Fibroblast of the aortic adventitia (primary cell): ENCODE results near the gene STAB2. TPM values are rescaled to one million over a fixed set of nuclear protein-coding genes. Genes with fewer than 3 reads are reported as not detected.

Experiments
- DNase-seq: peaks from one replicate; pipeline ENCODE4 v3.0.0-alpha.2; 2010; ENCODE audit warnings: low read depth
- H3K4me3 ChIP-seq: 2 replicates; pipeline ENCODE4 v1.5.1; 2011; ENCODE audit warnings: low read depth, mild to moderate bottlenecking, control low read depth, low read length, moderate library complexity
- CTCF ChIP-seq: IDR thresholded peaks from 2 replicates; pipeline ENCODE4 v1.5.1; 2011; ENCODE audit warnings: mild to moderate bottlenecking, low read length, control low read depth, inconsistent platforms; ENCODE audit not compliant: insufficient read depth
- total RNA-seq: library from RNA; depleted of rRNA; stranded (reverse); fragments of >200 nt; gene quantifications from 2 replicates; pipeline ENCODE4 v1.2.3, GENCODE V29; 2012; ENCODE audit warnings: low replicate concordance

STAB2 gene
- total RNA-seq, 1 donor = not detected

- H3K4me3 ChIP-seq = no peak overlapping the region
- DNase-seq = peak; percentile 78
- TF ChIP-seq CTCF = peak; percentile 90
Observed at GRCh38 chr12:103548622-103549601, 38.2 kb upstream of the STAB2 start.

DNA sequence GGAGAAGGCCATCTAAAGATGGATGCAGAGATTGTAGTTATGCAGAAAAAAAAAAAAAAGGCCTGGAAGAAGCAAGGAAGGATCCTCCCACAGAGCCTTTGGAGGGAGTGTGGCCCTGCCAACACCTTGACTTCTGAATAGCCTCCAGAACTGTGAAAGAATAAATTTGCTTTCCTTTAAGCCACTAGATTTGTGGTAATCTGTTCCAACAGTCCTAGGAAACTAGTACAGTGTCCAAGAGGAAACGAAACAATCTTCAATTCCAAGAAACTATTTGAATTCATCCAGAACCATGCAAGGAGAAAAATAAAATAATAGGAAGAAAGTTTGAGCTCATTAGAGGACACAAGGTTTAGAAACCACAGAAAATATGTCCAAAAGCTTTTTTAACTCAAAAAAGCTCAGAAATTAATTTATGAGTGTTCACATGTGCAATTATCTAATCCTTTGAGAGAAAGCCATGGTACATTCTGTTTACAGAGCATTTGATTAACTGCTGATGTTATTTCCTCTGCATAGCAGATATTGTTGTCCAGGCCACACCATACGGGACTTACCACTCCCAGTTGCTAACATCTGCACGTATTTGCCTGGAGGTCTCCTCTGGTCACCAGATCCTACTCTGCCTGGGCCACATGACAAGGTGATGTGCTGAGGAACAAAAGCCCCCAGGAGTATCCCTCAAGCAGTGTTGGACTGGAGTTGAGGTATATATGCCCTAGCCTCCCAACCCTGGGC is 30.0 kb upstream of the STAB2 start:
- H3K4me3 ChIP-seq = no peak overlapping the region
- DNase-seq = no peak
- TF ChIP-seq CTCF = no peak

DNA sequence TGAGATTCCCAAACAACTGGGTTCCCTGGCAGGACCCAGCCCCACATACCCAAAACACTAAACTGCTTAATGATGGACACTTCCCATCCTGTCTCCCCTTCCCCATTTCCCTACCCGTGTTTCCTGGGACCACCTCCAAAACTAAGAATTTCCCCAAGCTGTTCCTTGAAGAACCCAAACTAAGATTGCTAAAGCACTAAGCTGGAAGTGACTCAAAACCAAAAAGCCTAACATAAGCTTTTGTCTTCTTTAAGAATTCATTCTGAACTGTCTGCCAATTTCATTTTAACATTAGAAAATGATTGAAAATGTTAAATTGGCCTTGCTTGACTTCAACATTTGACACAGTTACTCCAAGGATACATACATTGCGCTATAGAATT is 29.5 kb upstream of the STAB2 start:
- TF ChIP-seq CTCF = no peak
- H3K4me3 ChIP-seq = no peak overlapping the region
- DNase-seq = no peak

GRCh38 chr12:103558879-103559278 is 28.2 kb upstream of the STAB2 start:
- TF ChIP-seq CTCF = no peak
- DNase-seq = no peak
- H3K4me3 ChIP-seq = no peak overlapping the region

GRCh38 chr12:103560604-103561101 is 26.4 kb upstream of the STAB2 start:
- peak; percentile 95 for DNase-seq
- TF ChIP-seq CTCF = no peak
- no peak overlapping the region for H3K4me3 ChIP-seq

DNA sequence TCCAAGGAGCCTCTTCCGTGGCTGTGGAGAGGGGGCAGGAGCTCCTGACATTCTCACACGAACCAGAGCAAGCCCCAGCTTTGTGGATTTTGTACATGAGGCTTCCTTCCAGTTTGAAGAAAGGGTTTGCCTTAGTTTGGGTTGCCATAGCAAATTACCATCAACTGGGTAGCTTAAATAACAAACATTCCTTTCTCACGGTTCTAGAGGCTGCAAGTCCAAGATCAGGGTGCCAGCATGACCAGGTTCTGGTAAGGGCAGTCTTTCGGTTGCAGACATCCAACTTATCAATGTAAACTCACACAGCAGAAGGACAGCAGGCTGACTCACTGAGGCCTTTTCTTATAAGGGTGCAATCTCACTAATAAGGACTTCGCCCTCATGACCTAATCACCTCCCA is 25.9 kb upstream of the STAB2 start:
- peak; percentile 32 for DNase-seq
- no peak for TF ChIP-seq CTCF
- no peak overlapping the region for H3K4me3 ChIP-seq
